ENCODE measurements around the gene CPNE6.
"Not testable (repeated sequence)": the region's sequence is repeated elsewhere in the genome, so short reads cannot be mapped to it uniquely, and the experiment has no call there.

The CPNE6 gene

DNA sequence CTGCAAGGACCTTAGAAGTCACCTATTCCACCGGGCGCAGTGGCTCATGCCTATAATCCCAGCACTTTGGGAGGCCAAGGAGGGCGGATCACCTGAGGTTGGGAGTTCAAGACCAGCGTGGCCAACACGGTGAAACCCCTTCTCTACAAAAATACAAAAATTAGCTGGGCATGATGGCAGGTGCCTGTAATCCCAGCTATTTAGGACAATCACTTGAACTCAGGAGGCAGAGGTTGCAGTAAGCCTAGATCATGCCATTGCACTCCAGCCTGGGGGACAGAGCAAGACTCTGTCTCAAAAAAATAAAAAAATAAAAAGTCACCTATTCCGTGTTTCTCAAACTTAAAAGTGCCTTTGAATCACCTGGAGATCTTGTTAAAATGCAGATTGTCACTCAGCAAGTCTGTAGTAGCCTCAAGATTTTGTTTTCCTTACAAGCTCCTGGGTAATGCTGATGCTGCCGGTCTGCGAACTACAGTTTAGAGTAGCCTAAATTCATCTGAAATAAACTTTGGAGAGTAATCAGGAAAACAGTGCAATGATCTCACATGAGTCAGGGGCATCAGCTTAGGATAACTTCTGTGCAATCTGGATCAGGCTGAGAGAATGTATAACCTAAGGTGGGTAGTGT, 34.4 kb downstream of the CPNE6 start:
- DNase-seq (ENCODE audit: low read depth) = not testable (repeated sequence)

DNA sequence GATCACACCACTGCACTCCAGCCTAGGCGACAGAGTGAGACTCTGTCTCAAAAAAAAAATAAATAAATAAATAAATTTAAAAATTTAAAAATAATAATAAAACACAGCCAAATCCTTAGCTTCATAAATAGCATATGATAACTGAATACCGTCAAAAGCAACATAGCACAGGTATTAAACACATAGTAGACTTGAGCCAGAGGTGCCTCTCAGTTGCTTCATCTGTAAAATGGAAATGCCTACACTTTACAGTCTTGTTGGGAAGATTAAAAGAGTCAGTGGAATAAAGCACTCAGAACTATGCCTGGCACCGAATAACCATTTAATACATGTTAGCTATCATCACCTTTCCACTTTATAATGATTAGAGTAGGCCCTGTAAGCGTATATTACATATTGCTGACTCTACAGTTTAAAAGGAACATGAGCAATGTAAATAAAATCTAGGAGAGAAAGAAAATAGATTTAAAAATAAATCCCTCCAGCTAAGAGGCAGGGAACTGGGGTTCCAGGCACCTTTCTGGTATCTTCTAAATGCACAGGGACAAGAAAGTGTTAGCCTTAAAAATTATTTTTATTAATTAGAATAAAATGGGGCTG, 35.4 kb downstream of the CPNE6 start:
- no peak for DNase-seq (ENCODE audit: low read depth)

DNA sequence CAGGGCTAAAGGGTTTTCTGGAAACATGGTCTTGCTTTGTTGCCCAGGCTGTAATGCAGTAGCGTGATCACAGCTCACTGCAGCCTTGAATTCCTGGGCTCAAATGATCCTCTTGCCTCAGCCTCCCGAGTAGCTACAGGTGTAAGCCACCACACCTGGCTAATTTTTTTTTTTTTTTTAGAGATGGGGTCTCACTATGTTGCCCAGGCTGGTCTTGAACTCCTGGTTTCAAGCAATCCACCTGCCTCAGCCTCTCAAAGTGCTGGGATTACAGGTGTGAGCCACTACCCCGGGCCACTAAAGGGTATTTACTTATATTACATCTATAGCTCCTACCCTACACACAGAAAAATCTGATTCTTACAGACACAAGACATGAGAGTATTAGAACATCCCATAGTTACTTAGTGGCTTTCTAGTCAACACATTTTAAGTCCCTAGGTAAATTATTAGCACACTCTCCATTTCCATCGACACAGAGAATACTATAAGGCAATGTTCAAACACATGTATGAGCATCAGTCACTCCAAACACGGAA, 37.0 kb downstream of the CPNE6 start:
- no peak for DNase-seq (ENCODE audit: low read depth)

- no peak for DNase-seq (ENCODE audit: low read depth)
These were observed 38.7 kb downstream of the CPNE6 start for GRCh38 chr14:24110060-24110459.

DNA sequence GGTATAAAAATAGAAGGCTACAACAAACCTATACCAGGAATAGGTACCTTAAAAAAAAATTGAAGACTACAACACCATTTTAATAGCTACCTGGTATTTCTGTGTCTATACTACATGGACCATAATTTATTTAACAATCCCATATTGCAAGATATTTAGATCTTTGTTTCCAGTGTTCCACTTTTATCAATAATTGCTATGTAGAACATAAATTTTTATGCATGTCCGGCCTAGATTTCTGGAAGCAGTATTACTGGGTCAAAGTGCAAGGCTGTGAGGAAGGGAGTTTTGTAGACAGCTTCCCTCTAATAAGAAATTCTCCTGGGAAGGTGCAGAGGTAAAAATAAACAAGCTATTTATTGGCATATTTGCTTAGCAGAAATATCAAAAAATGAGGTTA, 39.2 kb downstream of the CPNE6 start:
- no peak for DNase-seq (ENCODE audit: low read depth)

- no peak for DNase-seq (ENCODE audit: low read depth)
These were observed 42.0 kb downstream of the CPNE6 start for GRCh38 chr14:24113379-24113800.

DNA sequence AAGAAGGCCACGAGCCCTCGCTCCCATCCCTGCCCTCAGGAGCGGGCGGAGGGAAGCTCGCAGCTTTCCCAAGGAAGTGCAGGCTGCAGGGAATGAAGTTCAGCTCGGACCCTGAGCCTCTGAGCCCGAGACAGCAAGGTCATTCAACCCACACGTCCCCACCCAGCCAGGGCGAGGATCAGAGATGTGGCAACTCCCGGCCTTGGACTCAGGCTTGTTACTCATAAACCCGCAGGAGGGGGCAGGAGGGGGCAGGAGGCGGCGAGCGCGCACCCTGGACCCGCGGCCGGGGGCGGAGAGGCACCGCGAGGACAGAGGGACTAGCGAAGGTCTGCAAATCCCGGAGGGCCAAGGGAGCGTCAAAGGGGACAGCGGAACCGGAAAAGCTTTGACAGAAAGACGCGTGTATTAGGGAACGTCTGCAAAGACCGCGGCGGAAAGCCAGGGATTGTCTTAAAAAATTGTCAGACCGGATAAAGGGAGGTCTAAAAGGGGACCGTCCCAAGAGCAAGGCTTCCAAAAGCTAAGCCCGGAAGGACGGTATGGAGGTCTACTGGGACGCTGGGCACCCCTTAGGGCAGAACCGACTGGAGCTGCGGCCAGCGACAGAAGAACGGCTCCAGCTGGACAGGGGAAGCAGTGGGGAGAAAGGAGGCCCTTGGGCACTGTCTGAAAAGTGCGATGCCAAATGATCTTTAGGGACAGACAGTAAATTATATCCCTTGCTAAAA, 42.6 kb downstream of the CPNE6 start:
- DNase-seq (ENCODE audit: low read depth) = peak; percentile 58

GRCh38 chr14:24114532-24115421, 43.4 kb downstream of the CPNE6 start, which contains the start of the genes DCAF11 and NRL:
TSS of gene DCAF11 (plus strand) at chr14:24114777. CDS start at chr14:24115595, 818 bp downstream.
TSS of gene NRL (minus strand) at chr14:24114949. CDS start at chr14:24082848, 32,101 bp downstream.
- DNase-seq (ENCODE audit: low read depth) = peak; percentile 97

- no peak for DNase-seq (ENCODE audit: low read depth)
These were observed 44.2 kb downstream of the CPNE6 start for GRCh38 chr14:24115422-24116127.

- DNase-seq (ENCODE audit: low read depth) = no peak
These were observed 44.9 kb downstream of the CPNE6 start for GRCh38 chr14:24116128-24116814.

- DNase-seq (ENCODE audit: low read depth) = no peak
These were observed 45.8 kb downstream of the CPNE6 start for GRCh38 chr14:24117179-24117578.

DNA sequence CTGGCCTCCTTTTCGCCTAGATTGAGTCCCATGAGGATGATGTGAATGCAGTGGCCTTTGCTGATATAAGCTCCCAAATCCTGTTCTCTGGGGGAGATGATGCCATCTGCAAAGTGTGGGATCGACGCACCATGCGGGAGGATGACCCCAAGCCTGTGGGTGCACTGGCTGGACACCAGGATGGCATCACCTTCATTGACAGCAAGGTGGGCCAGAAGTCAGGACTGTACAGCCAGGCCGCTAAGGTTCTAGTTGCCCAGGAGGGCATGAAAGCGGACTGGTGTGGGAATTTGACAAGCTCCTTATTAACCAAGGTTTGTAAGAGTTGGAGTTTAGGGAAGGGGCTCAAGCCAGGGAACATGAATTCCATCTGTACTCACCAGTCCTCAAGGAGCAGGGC, 48.3 kb downstream of the CPNE6 start:
- DNase-seq (ENCODE audit: low read depth) = no peak

DNA sequence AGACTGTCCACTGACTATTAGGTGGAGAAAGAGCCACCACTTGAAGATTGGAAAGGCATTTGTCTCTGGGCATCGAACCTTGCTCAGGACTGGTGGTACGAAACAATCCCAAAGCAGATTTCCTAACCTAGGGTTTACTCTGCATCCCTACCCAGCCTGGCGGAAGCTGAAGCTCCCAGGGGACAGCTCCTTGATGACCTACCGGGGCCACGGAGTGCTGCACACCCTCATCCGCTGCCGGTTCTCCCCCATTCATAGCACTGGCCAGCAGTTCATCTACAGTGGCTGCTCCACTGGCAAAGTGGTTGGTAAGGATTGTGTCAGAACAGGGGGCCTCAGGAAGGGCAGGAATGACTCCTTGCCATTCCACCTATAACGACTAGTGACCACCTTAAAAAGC, 49.8 kb downstream of the CPNE6 start:
- no peak for DNase-seq (ENCODE audit: low read depth)

DNA sequence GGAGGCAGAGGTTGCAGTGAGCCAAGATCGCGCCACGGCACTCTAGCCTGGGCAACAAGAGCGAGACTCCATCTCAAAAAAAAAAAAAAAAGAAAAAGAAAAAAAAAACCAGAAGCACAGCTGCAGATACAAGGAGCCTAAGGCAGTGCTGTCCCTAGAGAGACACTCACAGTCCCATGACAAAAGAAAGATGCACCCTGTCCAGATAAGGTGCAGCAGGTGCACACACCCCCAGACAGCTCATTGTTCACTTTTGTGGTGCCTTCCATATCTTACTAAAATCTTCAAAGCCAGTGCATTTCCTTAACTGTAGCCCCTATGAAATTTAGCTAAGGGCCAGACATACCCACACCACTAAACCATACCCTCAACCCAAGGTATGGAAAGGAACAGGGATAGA, 51.1 kb downstream of the CPNE6 start:
- DNase-seq (ENCODE audit: low read depth) = no peak

DNA sequence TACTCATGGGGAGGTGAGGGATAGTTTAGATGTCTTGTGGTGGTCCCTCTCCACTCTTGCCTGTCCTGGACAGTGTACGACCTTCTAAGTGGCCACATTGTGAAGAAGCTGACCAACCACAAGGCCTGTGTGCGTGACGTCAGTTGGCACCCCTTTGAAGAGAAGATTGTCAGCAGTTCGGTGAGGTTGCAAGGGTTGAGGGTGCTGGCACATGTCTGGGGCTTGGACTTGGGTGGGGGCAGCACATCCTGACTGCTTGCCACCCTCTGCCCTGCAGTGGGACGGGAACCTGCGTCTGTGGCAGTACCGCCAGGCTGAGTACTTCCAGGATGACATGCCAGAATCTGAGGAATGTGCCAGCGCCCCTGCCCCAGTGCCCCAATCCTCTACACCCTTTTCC, 51.5 kb downstream of the CPNE6 start:
- DNase-seq (ENCODE audit: low read depth) = no peak

DNA sequence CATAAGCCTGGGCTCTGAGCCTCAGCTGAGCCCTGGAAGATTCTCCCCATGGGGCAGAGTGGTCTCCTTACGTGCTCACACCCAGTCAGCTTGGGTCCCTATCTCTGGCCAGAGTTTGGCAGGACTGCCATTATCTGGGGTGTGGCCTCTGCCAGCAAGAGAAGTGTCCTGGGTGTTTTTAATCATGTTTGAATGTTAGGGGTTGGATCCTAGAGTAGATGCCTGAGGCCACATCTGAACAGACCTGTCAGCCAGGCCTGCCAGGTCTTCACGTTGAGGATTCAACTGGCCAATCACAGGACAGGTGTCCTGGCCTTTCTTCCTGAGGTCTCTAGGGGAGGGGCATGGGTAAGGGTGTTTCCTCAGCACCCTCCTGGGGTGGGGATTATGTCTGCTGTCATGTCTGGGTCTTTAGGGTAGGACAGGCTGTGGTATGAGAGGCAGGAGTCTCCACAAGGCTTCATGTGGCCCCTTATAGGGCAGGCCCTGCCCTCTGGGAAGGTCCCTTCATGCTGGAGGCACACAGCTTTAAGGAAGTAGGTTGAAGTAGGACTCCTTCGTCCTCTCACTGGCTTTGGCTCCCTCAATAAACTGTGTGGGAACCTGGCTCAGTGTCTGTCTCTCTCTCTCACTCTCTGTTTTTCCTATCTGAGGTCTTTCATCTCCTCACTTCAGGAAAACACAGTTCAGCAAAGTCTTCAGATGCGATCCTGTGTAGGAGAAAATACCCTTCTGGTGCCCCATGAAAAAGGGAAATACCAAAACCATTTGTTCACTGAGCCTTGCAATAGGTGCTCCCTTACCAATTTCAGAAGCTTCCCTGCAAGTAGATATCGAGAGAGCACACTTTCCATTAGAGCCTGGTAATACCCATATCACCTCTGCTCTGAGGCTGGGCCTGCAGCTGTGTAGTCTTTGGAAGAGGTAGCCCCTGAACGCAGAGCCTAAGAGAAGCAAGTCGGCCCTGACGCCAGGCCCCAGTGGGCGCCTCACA, 52.4 kb downstream of the CPNE6 start:
- DNase-seq (ENCODE audit: low read depth) = no peak

GRCh38 chr14:24126939-24127338, 55.6 kb downstream of the CPNE6 start:
- no peak for DNase-seq (ENCODE audit: low read depth)

DNA sequence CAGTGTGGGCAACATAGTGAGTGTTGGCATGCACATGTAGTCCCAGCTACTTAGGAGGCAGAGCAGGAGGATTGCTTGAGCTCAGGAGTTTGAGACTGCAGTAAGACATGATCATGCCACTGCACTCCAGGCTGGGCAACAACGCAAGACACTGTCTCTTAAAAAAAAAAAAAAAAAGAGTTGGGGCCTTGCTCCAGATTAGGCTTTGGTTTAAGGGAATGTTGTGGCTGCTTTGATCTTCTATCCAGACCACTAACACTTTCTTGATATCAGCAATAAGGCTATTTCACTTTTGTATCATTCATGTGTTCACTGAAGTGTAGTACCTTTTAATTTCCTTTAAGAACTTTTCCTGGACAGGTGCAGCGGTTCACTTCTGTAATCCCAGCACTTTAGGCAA, 56.3 kb downstream of the CPNE6 start:
- no peak for DNase-seq (ENCODE audit: low read depth)

Data from stimulated activated CD8-positive, alpha-beta memory T cell treated with anti-CD3 and anti-CD28 coated beads, Interleukin-12 subunit alpha, Interleukin-12 subunit beta, amount 100 ng/mL, for 4 hours (primary cell).